ENCODE measurements around the gene TAF8. TPM values are rescaled to one million over a fixed set of nuclear protein-coding genes. Genes with fewer than 3 reads are reported as not detected.
"Not testable (repeated sequence)": the region's sequence is repeated elsewhere in the genome, so short reads cannot be mapped to it uniquely, and the experiment has no call there.

Gene TAF8
- polyA plus RNA-seq (13.2 to 19.8 TPM (median 15.9 TPM) in 3 replicates), polyA minus RNA-seq (24.8 to 35.4 TPM (median 24.9 TPM) in 3 replicates)
- 2.2 TPM for polyA plus RNA-seq (2011; ENCODE audit: low read depth)
- polyA plus RNA-seq (2011; cell fraction: cytosol; rRNA removed) = 12.1 TPM in 2 replicates
- 17.3 and 17.6 TPM in 2 replicates for polyA plus RNA-seq (2011; cell fraction: nucleus; rRNA removed)
- 7.6 and 10.4 TPM in 2 replicates for polyA plus RNA-seq (2012; ENCODE audit: low replicate concordance)
- polyA minus RNA-seq (2011; cell fraction: cytosol; rRNA and poly(A)+ RNA removed) = 9.4 TPM
- 9.6 and 17.1 TPM in 2 replicates for polyA minus RNA-seq (2011; cell fraction: nucleus; rRNA and poly(A)+ RNA removed)

- no peaks in the 10 kb centered on the region for H4K20me1 ChIP-seq (ENCODE audit: control insufficient read depth, extremely low read depth, insufficient read depth, low read length)
- peak within 1 kb of the TSS; percentile 97 for H2AFZ ChIP-seq (ENCODE audit: control insufficient read depth, low read length)
- FAIRE-seq = no peak
- TF ChIP-seq EZH2 (IDR thresholded peaks at IDR 0.05; ENCODE audit: low read length) = no peak
- TF ChIP-seq CTCF (optimal IDR thresholded peaks at IDR 0.05 in 1 of 3, IDR thresholded peaks at IDR 0.05 in 1 of 3, conservative IDR thresholded peaks at IDR 0.05 in 1 of 3; ENCODE audit: extremely low read depth in 1 of 3, insufficient read depth in 2 of 3, low read length in 3 of 3) = no peak
- peaks cover 3 to 7% of the 10 kb centered on the region in 2 experiments for H3K36me3 ChIP-seq (ENCODE audit: control insufficient read depth in 2 of 2, extremely low read depth in 1 of 2, insufficient read depth in 2 of 2, low read length in 2 of 2)
- H3K4me3 ChIP-seq (ENCODE audit: control insufficient read depth in 2 of 3, extremely low read depth in 1 of 3, insufficient read depth in 2 of 3, low read depth in 1 of 3, low read length in 3 of 3) = peak within 1 kb of the TSS; percentile 51 to 83 (median 58)
- DNase-seq (ENCODE audit: low read depth, low spot score) = peak; percentile 41
- peak within 1 kb of the TSS; percentile 89 for H3K27ac ChIP-seq (ENCODE audit: control insufficient read depth, insufficient read depth, low read length)
- no peaks in the 10 kb centered on the region for H3K9me3 ChIP-seq (ENCODE audit: control insufficient read depth, low read depth, low read length)
- dilution Hi-C loops (cut with MboI; ENCODE audit: extremely low pct_ligation_motif_present, low sequenced_read_pairs) = no loop called here
- H3K79me2 ChIP-seq (ENCODE audit: control insufficient read depth, insufficient read depth, low read length) = peaks cover 9% of the 10 kb centered on the region
- no peaks in the 10 kb centered on the region for H3K9me1 ChIP-seq (ENCODE audit: control insufficient read depth, extremely low read depth, insufficient read depth, low read length)
- H3K4me1 ChIP-seq (ENCODE audit: control insufficient read depth, extremely low read depth, insufficient read depth, low read length) = peaks cover 30% of the 10 kb centered on the region
- peak within 1 kb of the TSS; percentile 93 for H3K9ac ChIP-seq (ENCODE audit: control insufficient read depth, extremely low read depth, insufficient read depth, low read length)
- no peaks in the 10 kb centered on the region for H3K27me3 ChIP-seq (ENCODE audit: control insufficient read depth, extremely low read depth, insufficient read depth, low read length)
- H3K4me2 ChIP-seq (ENCODE audit: control insufficient read depth, extremely low read depth, insufficient read depth, low read depth, low read length) = peak within 1 kb of the TSS; percentile 67
These were observed at the start of gene TAF8 for GRCh38 chr6:42050297-42051267. TSS of gene TAF8 (plus strand) at chr6:42050524. CDS start at chr6:42050542, 18 bp downstream.

GRCh38 chr6:42001506-42001905 lies 48.8 kb upstream of the TAF8 start:
- no peaks in the 10 kb centered on the region for H3K79me2 ChIP-seq (ENCODE audit: control insufficient read depth, insufficient read depth, low read length)
- dilution Hi-C loops (cut with MboI; ENCODE audit: extremely low pct_ligation_motif_present, low sequenced_read_pairs) = no loop called here

GRCh38 chr6:42003658-42004057 lies 46.7 kb upstream of the TAF8 start:
- H3K4me2 ChIP-seq (ENCODE audit: control insufficient read depth, extremely low read depth, insufficient read depth, low read depth, low read length); H2AFZ ChIP-seq (ENCODE audit: control insufficient read depth, low read length); H3K27me3 ChIP-seq (ENCODE audit: control insufficient read depth, extremely low read depth, insufficient read depth, low read length); FAIRE-seq; dilution Hi-C loops (cut with MboI; ENCODE audit: extremely low pct_ligation_motif_present, low sequenced_read_pairs); H4K20me1 ChIP-seq (ENCODE audit: control insufficient read depth, extremely low read depth, insufficient read depth, low read length); H3K4me3 ChIP-seq (ENCODE audit: control insufficient read depth in 2 of 3, extremely low read depth in 1 of 3, insufficient read depth in 2 of 3, low read depth in 1 of 3, low read length in 3 of 3); H3K79me2 ChIP-seq (ENCODE audit: control insufficient read depth, insufficient read depth, low read length); DNase-seq (ENCODE audit: low read depth, low spot score); H3K4me1 ChIP-seq (ENCODE audit: control insufficient read depth, extremely low read depth, insufficient read depth, low read length); H3K36me3 ChIP-seq (ENCODE audit: control insufficient read depth in 2 of 2, extremely low read depth in 1 of 2, insufficient read depth in 2 of 2, low read length in 2 of 2); H3K9ac ChIP-seq (ENCODE audit: control insufficient read depth, extremely low read depth, insufficient read depth, low read length); H3K9me1 ChIP-seq (ENCODE audit: control insufficient read depth, extremely low read depth, insufficient read depth, low read length); H3K27ac ChIP-seq (ENCODE audit: control insufficient read depth, insufficient read depth, low read length); H3K9me3 ChIP-seq (ENCODE audit: control insufficient read depth, low read depth, low read length): not testable (repeated sequence)

More at GRCh38 chr6:42001506-42001905, 48.8 kb upstream of the TAF8 start:
- H3K9ac ChIP-seq (ENCODE audit: control insufficient read depth, extremely low read depth, insufficient read depth, low read length) = no peak overlapping the region
- no peaks in the 10 kb centered on the region for H3K36me3 ChIP-seq (ENCODE audit: control insufficient read depth in 2 of 2, extremely low read depth in 1 of 2, insufficient read depth in 2 of 2, low read length in 2 of 2)
- H3K4me1 ChIP-seq (ENCODE audit: control insufficient read depth, extremely low read depth, insufficient read depth, low read length) = no peaks in the 10 kb centered on the region
- DNase-seq (ENCODE audit: low read depth, low spot score) = no peak
- no peak overlapping the region for H3K4me3 ChIP-seq (ENCODE audit: control insufficient read depth in 2 of 3, extremely low read depth in 1 of 3, insufficient read depth in 2 of 3, low read depth in 1 of 3, low read length in 3 of 3)
- no peak overlapping the region for H3K4me2 ChIP-seq (ENCODE audit: control insufficient read depth, extremely low read depth, insufficient read depth, low read depth, low read length)
- FAIRE-seq = no peak
- no peaks in the 10 kb centered on the region for H3K9me3 ChIP-seq (ENCODE audit: control insufficient read depth, low read depth, low read length)
- no peaks in the 10 kb centered on the region for H4K20me1 ChIP-seq (ENCODE audit: control insufficient read depth, extremely low read depth, insufficient read depth, low read length)
- H3K27me3 ChIP-seq (ENCODE audit: control insufficient read depth, extremely low read depth, insufficient read depth, low read length) = no peaks in the 10 kb centered on the region
- no peak overlapping the region for H2AFZ ChIP-seq (ENCODE audit: control insufficient read depth, low read length)
- TF ChIP-seq EZH2 (IDR thresholded peaks at IDR 0.05; ENCODE audit: low read length) = no peak
- TF ChIP-seq CTCF (optimal IDR thresholded peaks at IDR 0.05 in 1 of 3, IDR thresholded peaks at IDR 0.05 in 1 of 3, conservative IDR thresholded peaks at IDR 0.05 in 1 of 3; ENCODE audit: extremely low read depth in 1 of 3, insufficient read depth in 2 of 3, low read length in 3 of 3) = no peak
- H3K9me1 ChIP-seq (ENCODE audit: control insufficient read depth, extremely low read depth, insufficient read depth, low read length) = no peaks in the 10 kb centered on the region
- H3K27ac ChIP-seq (ENCODE audit: control insufficient read depth, insufficient read depth, low read length) = no peak overlapping the region
